Measurements from ENCODE around the gene MAP4K4. TPM values are rescaled to one million over a fixed set of nuclear protein-coding genes. Genes with fewer than 3 reads are reported as not detected.

Gene MAP4K4
- total RNA-seq, 1 experiment from 2014 or later = 133 TPM

GRCh38 chr2:101665312-101665711, 32.2 kb upstream of the MAP4K4 start:
- Histone ChIP-seq H3F3A (ENCODE audit: low read length, unreplicated experiment) (no peaks in the 10 kb centered on the region), H3K36me3 (ENCODE audit: low read depth, low read length) (no peaks in the 10 kb centered on the region), H3K4me1 (ENCODE audit: insufficient read depth, low read length) (no peaks in the 10 kb centered on the region), H3K9ac (ENCODE audit: low read length) (no peak overlapping the region), H3K4me2 (ENCODE audit: low read length) (no peak overlapping the region), H3K4me3 (ENCODE audit: low read length) (no peak overlapping the region), H3K9me2 (replicated peaks; ENCODE audit: low read length) (no peaks in the 10 kb centered on the region), H3K27ac (ENCODE audit: low read length) (no peak overlapping the region), H3K79me2 (ENCODE audit: low read length) (no peaks in the 10 kb centered on the region), H3K9me3 (ENCODE audit: low read length) (no peaks in the 10 kb centered on the region), H4K20me1 (ENCODE audit: low read length) (no peaks in the 10 kb centered on the region), H2AFZ (ENCODE audit: low read length) (no peak overlapping the region), H3K27me3 (ENCODE audit: low read length) (no peaks in the 10 kb centered on the region)
- POLR2A ChIA-PET (ENCODE audit: unreplicated experiment) = no interaction called here
- ATAC-seq (no peak), DNase-seq (no peak)
- BruUV-seq (replicated peaks) = no TSS peak
- TF ChIP-seq, protein P1, sequence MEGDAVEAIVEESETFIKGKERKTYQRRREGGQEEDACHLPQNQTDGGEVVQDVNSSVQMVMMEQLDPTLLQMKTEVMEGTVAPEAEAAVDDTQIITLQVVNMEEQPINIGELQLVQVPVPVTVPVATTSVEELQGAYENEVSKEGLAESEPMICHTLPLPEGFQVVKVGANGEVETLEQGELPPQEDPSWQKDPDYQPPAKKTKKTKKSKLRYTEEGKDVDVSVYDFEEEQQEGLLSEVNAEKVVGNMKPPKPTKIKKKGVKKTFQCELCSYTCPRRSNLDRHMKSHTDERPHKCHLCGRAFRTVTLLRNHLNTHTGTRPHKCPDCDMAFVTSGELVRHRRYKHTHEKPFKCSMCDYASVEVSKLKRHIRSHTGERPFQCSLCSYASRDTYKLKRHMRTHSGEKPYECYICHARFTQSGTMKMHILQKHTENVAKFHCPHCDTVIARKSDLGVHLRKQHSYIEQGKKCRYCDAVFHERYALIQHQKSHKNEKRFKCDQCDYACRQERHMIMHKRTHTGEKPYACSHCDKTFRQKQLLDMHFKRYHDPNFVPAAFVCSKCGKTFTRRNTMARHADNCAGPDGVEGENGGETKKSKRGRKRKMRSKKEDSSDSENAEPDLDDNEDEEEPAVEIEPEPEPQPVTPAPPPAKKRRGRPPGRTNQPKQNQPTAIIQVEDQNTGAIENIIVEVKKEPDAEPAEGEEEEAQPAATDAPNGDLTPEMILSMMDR (conservative IDR thresholded peaks at IDR 0.05; ENCODE audit: low read depth, low read length) = no peak
- TF ChIP-seq EZH2 (IDR thresholded peaks at IDR 0.05; ENCODE audit: low read length, unreplicated experiment) (no peak), EZH2phosphoT487 (IDR thresholded peaks at IDR 0.05; ENCODE audit: borderline replicate concordance, low read length) (no peak)
- CTCF ChIA-PET = no interaction called here
- intact Hi-C loops (cut with micrococcal nuclease) = no loop called here

GRCh38 chr2:101667823-101668222, 29.7 kb upstream of the MAP4K4 start:
- ATAC-seq = no peak

GRCh38 chr2:101672047-101672446, 25.5 kb upstream of the MAP4K4 start:
- CTCF ChIA-PET = no interaction called here

More at GRCh38 chr2:101667823-101668222, 29.7 kb upstream of the MAP4K4 start:
- no peak for DNase-seq
- Histone ChIP-seq H3K27me3 (ENCODE audit: low read length) (no peaks in the 10 kb centered on the region), H3K4me1 (ENCODE audit: insufficient read depth, low read length) (no peaks in the 10 kb centered on the region), H3K4me2 (ENCODE audit: low read length) (no peak overlapping the region), H3K9ac (ENCODE audit: low read length) (no peak overlapping the region), H3K79me2 (ENCODE audit: low read length) (no peaks in the 10 kb centered on the region), H3F3A (ENCODE audit: low read length, unreplicated experiment) (no peaks in the 10 kb centered on the region), H3K4me3 (ENCODE audit: low read length) (no peak overlapping the region), H3K9me3 (ENCODE audit: low read length) (peaks cover 8% of the 10 kb centered on the region; the same call in 1 of the 2 replicates), H3K9me2 (replicated peaks; ENCODE audit: low read length) (no peaks in the 10 kb centered on the region), H2AFZ (ENCODE audit: low read length) (no peak overlapping the region), H3K27ac (ENCODE audit: low read length) (no peak overlapping the region), H3K36me3 (ENCODE audit: low read depth, low read length) (no peaks in the 10 kb centered on the region), H4K20me1 (ENCODE audit: low read length) (no peaks in the 10 kb centered on the region)
- intact Hi-C loops (cut with micrococcal nuclease) = no loop called here
- ChIA-PET POLR2A (ENCODE audit: unreplicated experiment) (no interaction called here), CTCF (no interaction called here)
- no TSS peak for BruUV-seq (replicated peaks)
- TF ChIP-seq EZH2phosphoT487 (IDR thresholded peaks at IDR 0.05; ENCODE audit: borderline replicate concordance, low read length) (no peak), EZH2 (IDR thresholded peaks at IDR 0.05; ENCODE audit: low read length, unreplicated experiment) (no peak)
- TF ChIP-seq, protein P1 (conservative IDR thresholded peaks at IDR 0.05; ENCODE audit: low read depth, low read length) = no peak

More at GRCh38 chr2:101672047-101672446, 25.5 kb upstream of the MAP4K4 start:
- TF ChIP-seq EZH2 (IDR thresholded peaks at IDR 0.05; ENCODE audit: low read length, unreplicated experiment) (no peak), EZH2phosphoT487 (IDR thresholded peaks at IDR 0.05; ENCODE audit: borderline replicate concordance, low read length) (no peak)
- TF ChIP-seq, protein P1 (conservative IDR thresholded peaks at IDR 0.05; ENCODE audit: low read depth, low read length) = no peak
- Histone ChIP-seq H4K20me1 (ENCODE audit: low read length) (no peaks in the 10 kb centered on the region), H3K79me2 (ENCODE audit: low read length) (no peaks in the 10 kb centered on the region), H3K9me2 (replicated peaks; ENCODE audit: low read length) (no peaks in the 10 kb centered on the region), H3K27me3 (ENCODE audit: low read length) (no peaks in the 10 kb centered on the region), H3K36me3 (ENCODE audit: low read depth, low read length) (no peaks in the 10 kb centered on the region), H3K4me3 (ENCODE audit: low read length) (no peak overlapping the region), H3K27ac (ENCODE audit: low read length) (no peak overlapping the region), H3K4me1 (ENCODE audit: insufficient read depth, low read length) (no peaks in the 10 kb centered on the region), H2AFZ (ENCODE audit: low read length) (no peak overlapping the region), H3F3A (ENCODE audit: low read length, unreplicated experiment) (no peaks in the 10 kb centered on the region), H3K9me3 (ENCODE audit: low read length) (peaks cover 8% of the 10 kb centered on the region; the same call in 1 of the 2 replicates), H3K9ac (ENCODE audit: low read length) (no peak overlapping the region), H3K4me2 (ENCODE audit: low read length) (no peak overlapping the region)
- no TSS peak for BruUV-seq (replicated peaks)
- intact Hi-C loops (cut with micrococcal nuclease) = no loop called here
- DNase-seq = no peak
- no peak for ATAC-seq
- POLR2A ChIA-PET (ENCODE audit: unreplicated experiment) = interaction anchor here (0.6 kb wide), 1 partner anchor 64 kb away, joined by 7 read pairs; no protein-coding TSS in a partner anchor

All from PC-3 (cell line).